GM23248 (cell line): Measurements from ENCODE around the gene ARID1B. TPM values are rescaled to one million over a fixed set of nuclear protein-coding genes. Genes with fewer than 3 reads are reported as not detected.

Experiments
- DNase-seq: peaks from one replicate; pipeline ENCODE4 v3.0.0-alpha.2; 2015
- H2AFZ ChIP-seq: fragments of 200-600 bp; sonication (generic); 2 replicates; pipeline ENCODE4 v1.6.1; 2016; ENCODE audit warnings: antibody characterized with exemption
- H3F3A ChIP-seq: fragments of 200-600 bp; sonication (generic); 2 replicates; pipeline ENCODE4 v1.6.1; 2016; ENCODE audit warnings: mild to moderate bottlenecking, antibody characterized with exemption, mixed run types; ENCODE audit not compliant: insufficient read depth
- H3K27ac ChIP-seq: fragments of 200-600 bp; sonication (generic); 2 replicates; pipeline ENCODE4 v1.5.1; 2016; ENCODE audit warnings: mild to moderate bottlenecking
- H3K27me3 ChIP-seq: fragments of 200-600 bp; sonication (generic); replicated peaks from 2 replicates; pipeline ENCODE4 v1.6.1; 2016; ENCODE audit warnings: mild to moderate bottlenecking; ENCODE audit not compliant: insufficient read depth
- H3K36me3 ChIP-seq: fragments of 200-600 bp; sonication (generic); 2 replicates; pipeline ENCODE4 v1.6.1; 2016; ENCODE audit warnings: low read depth, mild to moderate bottlenecking
- H3K4me1 ChIP-seq: fragments of 200-600 bp; sonication (generic); 2 replicates; pipeline ENCODE4 v1.6.1; 2016; ENCODE audit warnings: mild to moderate bottlenecking; ENCODE audit not compliant: insufficient read depth
- H3K4me2 ChIP-seq: fragments of 200-600 bp; sonication (generic); one replicate; pipeline ENCODE4 v1.6.1; 2016; ENCODE audit warnings: mild to moderate bottlenecking; ENCODE audit not compliant: unreplicated experiment
- H3K4me3 ChIP-seq: fragments of 200-600 bp; sonication (generic); 2 replicates; pipeline ENCODE4 v1.5.1; 2016; ENCODE audit warnings: mild to moderate bottlenecking
- H3K79me2 ChIP-seq: fragments of 200-600 bp; sonication (generic); 2 replicates; pipeline ENCODE4 v1.6.1; 2016; ENCODE audit warnings: mild to moderate bottlenecking; ENCODE audit not compliant: insufficient read depth
- H3K9ac ChIP-seq: fragments of 200-600 bp; sonication (generic); 2 replicates; pipeline ENCODE4 v1.6.1; 2016; ENCODE audit warnings: mild to moderate bottlenecking
- H3K9me2 ChIP-seq: fragments of 200-600 bp; sonication (generic); 2 replicates; pipeline ENCODE4 v1.6.1; 2016; ENCODE audit warnings: mixed run types, mild to moderate bottlenecking, moderate library complexity; ENCODE audit not compliant: insufficient read depth
- H3K9me3 ChIP-seq: fragments of 200-600 bp; sonication (generic); one replicate; pipeline ENCODE4 v1.6.1; 2017; ENCODE audit warnings: low read depth
- H4K20me1 ChIP-seq: fragments of 200-600 bp; sonication (generic); 2 replicates; pipeline ENCODE4 v1.6.0; 2016; ENCODE audit not compliant: insufficient read depth
- EZH2 ChIP-seq: fragments of 200-600 bp; sonication (generic); IDR thresholded peaks from 2 replicates; pipeline ENCODE4 v1.6.1; 2018; ENCODE audit warnings: antibody characterized with exemption, mild to moderate bottlenecking; ENCODE audit not compliant: insufficient read depth, poor library complexity, severe bottlenecking
- EZH2phosphoT487 ChIP-seq: fragments of 200-600 bp; sonication (generic); IDR thresholded peaks from 2 replicates; pipeline ENCODE4 v1.6.1; 2018; ENCODE audit warnings: antibody characterized with exemption, moderate library complexity, mild to moderate bottlenecking, low read depth; ENCODE audit not compliant: insufficient read depth
- WGBS, 2 experiments: methylation state at CpG; one replicate each; pipeline ENCODE4 v1.1.6; 2015 to 2017; ENCODE audit warnings: low lambda C conversion rate in 2 of 2, low coverage in 1 of 2; ENCODE audit errors: missing lambda C conversion rate in 2 of 2; 5-methylcytosine and 5-hydroxymethylcytosine counted together
- in situ Hi-C: fragments of 300-500 bp; cut with MboI; formaldehyde crosslinking; loops from 2 replicates; pipeline ENCODE4 v1.15.0; 2020
- polyA plus RNA-seq: library from polyadenylated mRNA; unstranded; fragments of >200 nt; fragmentation: Nextera tagmentation; extraction: Ambion mirVana; gene quantifications from 2 replicates; pipeline ENCODE4 v1.2.1, GENCODE V29; 2016
- total RNA-seq: library from RNA; depleted of rRNA; stranded (reverse); fragments of >200 nt; shearing (Covaris generic); gene quantifications from 2 replicates; pipeline ENCODE4 v1.2.3, GENCODE V29; 2014

The ARID1B gene
- total and polyA plus RNA-seq, 2 experiments from 2014 or later = 19.3 to 21.2 TPM

DNA sequence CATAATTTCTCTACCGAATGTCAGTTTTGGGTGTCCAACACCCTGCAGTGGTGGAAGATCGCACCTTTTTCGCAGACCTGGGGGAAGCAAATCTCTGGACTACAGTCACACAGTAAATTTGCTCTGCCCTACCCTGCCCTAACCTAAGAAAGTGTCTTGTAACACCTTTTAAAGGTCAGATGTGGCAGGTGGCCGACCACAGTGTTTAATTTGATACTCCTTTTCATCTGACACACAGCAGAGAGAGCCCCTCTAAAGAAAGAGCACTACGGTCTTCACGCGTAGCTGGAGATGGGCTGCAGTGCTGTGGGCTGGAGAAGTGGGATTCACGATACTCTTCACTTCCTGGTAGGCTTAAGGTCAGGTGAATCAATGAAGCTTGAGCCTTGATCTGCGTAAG lies 436.2 kb downstream of the ARID1B start:
- Histone ChIP-seq H3K27me3 (no peaks in the 10 kb centered on the region), H3K36me3 (peaks cover 3% of the 10 kb centered on the region; the same call in 1 of the 2 replicates), H2AFZ (no peak overlapping the region), H3K9me3 (no peaks in the 10 kb centered on the region), H4K20me1 (no peaks in the 10 kb centered on the region), H3K4me1 (no peaks in the 10 kb centered on the region), H3K27ac (no peak overlapping the region), H3K79me2 (no peaks in the 10 kb centered on the region), H3K4me3 (no peak overlapping the region), H3K9me2 (no peaks in the 10 kb centered on the region), H3F3A (no peaks in the 10 kb centered on the region), H3K9ac (no peak overlapping the region), H3K4me2 (no peak overlapping the region)
- TF ChIP-seq EZH2phosphoT487 = no peak
- no peak for TF ChIP-seq EZH2
- DNase-seq = no peak
- 97% methylated on average over 9 of the region's 9 CpGs for WGBS, 2 experiments
- in situ Hi-C loops = no loop called here

GRCh38 chr6:157213907-157214565 lies 436.9 kb downstream of the ARID1B start:
- no peaks in the 10 kb centered on the region for H3K79me2 ChIP-seq
- in situ Hi-C loops = no loop called here
- no peak overlapping the region for H3K27ac ChIP-seq

DNA sequence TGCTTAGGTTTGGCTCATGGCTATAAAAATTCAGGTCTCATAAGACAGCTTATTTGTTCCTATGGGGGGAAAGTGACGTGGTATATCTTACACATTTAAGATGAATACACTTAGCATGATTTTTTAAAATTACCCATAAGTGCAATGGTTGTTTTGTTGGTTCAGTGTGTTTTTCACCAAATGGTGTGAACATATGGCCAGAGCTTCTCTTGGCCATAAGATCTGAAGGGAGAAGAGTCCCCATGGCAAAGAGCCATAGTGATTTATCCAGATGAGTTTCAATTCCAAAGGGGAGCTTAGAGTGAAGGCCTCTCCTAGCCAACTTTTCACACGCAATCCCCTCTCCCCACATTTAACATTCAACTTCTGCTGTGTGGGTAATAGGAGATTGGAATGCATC lies 438.5 kb downstream of the ARID1B start:
- TF ChIP-seq EZH2phosphoT487 = no peak
- no peak for TF ChIP-seq EZH2
- Histone ChIP-seq H3K9ac (no peak overlapping the region), H2AFZ (no peak overlapping the region), H3K4me1 (peaks cover 16% of the 10 kb centered on the region), H3K79me2 (no peaks in the 10 kb centered on the region), H3K4me2 (no peak overlapping the region), H3F3A (peaks cover 10% of the 10 kb centered on the region), H4K20me1 (no peaks in the 10 kb centered on the region), H3K36me3 (no peaks in the 10 kb centered on the region), H3K4me3 (no peak overlapping the region), H3K27ac (no peak overlapping the region), H3K9me2 (no peaks in the 10 kb centered on the region), H3K9me3 (no peaks in the 10 kb centered on the region), H3K27me3 (no peaks in the 10 kb centered on the region)
- DNase-seq = no peak
- 73 to 74% methylated on average over 2 of the region's 2 CpGs for WGBS, 2 experiments
- in situ Hi-C loops = no loop called here

More at GRCh38 chr6:157213907-157214565, 436.9 kb downstream of the ARID1B start:
- Histone ChIP-seq H3K27me3 (no peaks in the 10 kb centered on the region), H3K36me3 (peaks cover 3% of the 10 kb centered on the region; the same call in 1 of the 2 replicates), H3F3A (no peaks in the 10 kb centered on the region), H2AFZ (no peak overlapping the region), H3K4me2 (no peak overlapping the region), H4K20me1 (no peaks in the 10 kb centered on the region), H3K9ac (no peak overlapping the region), H3K9me2 (no peaks in the 10 kb centered on the region), H3K4me3 (no peak overlapping the region), H3K9me3 (no peaks in the 10 kb centered on the region), H3K4me1 (no peaks in the 10 kb centered on the region)
- no peak for DNase-seq
- 79 to 80% methylated on average over 10 of the region's 10 CpGs for WGBS, 2 experiments
- TF ChIP-seq EZH2phosphoT487 (no peak), EZH2 (no peak)

- H3K27ac ChIP-seq = no peak overlapping the region
- H3K9me3 ChIP-seq = no peaks in the 10 kb centered on the region
- in situ Hi-C loops = no loop called here
- no peak overlapping the region for H3K4me2 ChIP-seq
- H3K4me1 ChIP-seq = peaks cover 18% of the 10 kb centered on the region
- no peak overlapping the region for H3K4me3 ChIP-seq
- 96 to 98% methylated on average over 5 of the region's 5 CpGs for WGBS, 2 experiments
- H4K20me1 ChIP-seq = no peaks in the 10 kb centered on the region
- no peak overlapping the region for H3K9ac ChIP-seq
- TF ChIP-seq EZH2phosphoT487 (no peak), EZH2 (no peak)
- no peaks in the 10 kb centered on the region for H3K79me2 ChIP-seq
- no peaks in the 10 kb centered on the region for H3K27me3 ChIP-seq
- no peak for DNase-seq
- no peak overlapping the region for H2AFZ ChIP-seq
- no peaks in the 10 kb centered on the region for H3K36me3 ChIP-seq
- no peaks in the 10 kb centered on the region for H3K9me2 ChIP-seq
- peaks cover 10% of the 10 kb centered on the region for H3F3A ChIP-seq
Observed at GRCh38 chr6:157216570-157216969, 439.4 kb downstream of the ARID1B start.
